CD4-positive, alpha-beta T cell (primary cell): ENCODE results near the gene FAM81B. TPM values are rescaled to one million over a fixed set of nuclear protein-coding genes. Genes with fewer than 3 reads are reported as not detected.
"Not testable (repeated sequence)": the region's sequence is repeated elsewhere in the genome, so short reads cannot be mapped to it uniquely, and the experiment has no call there.

Experiments used
- ATAC-seq: fragments of 200-7000 bp; cut with Tn5 transposase; one replicate; pipeline ENCODE4 v1.10.0; 2022; ENCODE audit warnings: mild to moderate bottlenecking; ENCODE audit not compliant: poor library complexity
- CTCF ChIA-PET: fragments of 350-600 bp; sonication (Branson Sonifier 250); formaldehyde crosslinking; loops from one replicate; lab custom pipeline; 2021; ENCODE audit warnings: antibody characterized with exemption, inconsistent platforms; lab: Charles Lee
- POLR2A ChIA-PET: fragments of 350-600 bp; sonication (Branson Sonifier 250); formaldehyde crosslinking; loops from one replicate; lab custom pipeline; 2021; ENCODE audit warnings: antibody characterized with exemption, inconsistent platforms; lab: Charles Lee
- DNase-seq, 14 experiments: peaks; one replicate each; pipeline ENCODE4 v3.0.0-alpha.2; 2013 to 2020; ENCODE audit warnings: mixed read lengths in 2 of 14
- H3K27ac ChIP-seq, 2 donors: one replicate each; pipeline versions ENCODE4 v1.5.1 to v1.7.0; 2013; ENCODE audit warnings: low read length in 2 of 2, low read depth in 1 of 2, mild to moderate bottlenecking in 1 of 2
- H3K27me3 ChIP-seq, 2 experiments: 1 replicate in 1 of 2; 2 replicates in 1 of 2; pipeline versions ENCODE4 v1.6.1 to v1.7.0; 2013; ENCODE audit warnings: low read length in 2 of 2, control low read depth in 1 of 2, mild to moderate bottlenecking in 1 of 2, moderate library complexity in 1 of 2; ENCODE audit not compliant: insufficient read depth in 2 of 2, control insufficient read depth in 1 of 2
- H3K36me3 ChIP-seq: one replicate; pipeline ENCODE4 v1.6.1; 2013; ENCODE audit warnings: low read length, control low read depth; ENCODE audit not compliant: insufficient read depth
- H3K4me1 ChIP-seq: one replicate; pipeline ENCODE4 v1.6.1; 2013; ENCODE audit warnings: low read length, control low read depth; ENCODE audit not compliant: insufficient read depth
- H3K4me3 ChIP-seq: one replicate; pipeline ENCODE4 v1.5.1; 2013; ENCODE audit warnings: mild to moderate bottlenecking, low read length, moderate library complexity
- H3K9me3 ChIP-seq, 2 experiments: 1 replicate in 1 of 2; 2 replicates in 1 of 2; pipeline versions ENCODE4 v1.6.1 to v1.7.0; 2013; ENCODE audit warnings: low read length in 2 of 2, mild to moderate bottlenecking in 2 of 2, control low read depth in 1 of 2, moderate library complexity in 1 of 2; ENCODE audit not compliant: control insufficient read depth in 1 of 2, insufficient read depth in 1 of 2
- H3K27ac Mint-ChIP-seq: one replicate; pipeline ENCODE4 v1.8.0; 2020; ENCODE audit warnings: mixed read lengths
- H3K27me3 Mint-ChIP-seq: one replicate; pipeline ENCODE4 v1.8.0; 2021; ENCODE audit warnings: mixed read lengths
- H3K36me3 Mint-ChIP-seq: one replicate; pipeline ENCODE4 v1.8.0; 2021; ENCODE audit warnings: low read depth, mixed read lengths
- H3K4me1 Mint-ChIP-seq: one replicate; pipeline ENCODE4 v1.8.0; 2021; ENCODE audit warnings: low read depth, mixed read lengths
- H3K4me3 Mint-ChIP-seq: one replicate; pipeline ENCODE4 v1.8.0; 2020; ENCODE audit warnings: mild to moderate bottlenecking, mixed read lengths
- H3K9me3 Mint-ChIP-seq: one replicate; pipeline ENCODE4 v1.8.0; 2020; ENCODE audit warnings: mixed read lengths
- CTCF ChIP-seq: fragments of 200-600 bp; IDR thresholded peaks from one replicate; pipeline ENCODE4 v1.8.0; 2022; ENCODE audit warnings: antibody characterized with exemption, mild to moderate bottlenecking
- intact Hi-C, 2 experiments: fragments of 100-400 bp; cut with DNase I in 1 of 2; cut with micrococcal nuclease in 1 of 2; formaldehyde crosslinking; loops; one replicate each; pipeline versions ENCODE4 v1.15.1 to v1.9.0; 2023 to 2025; cut with DNase I, micrococcal nuclease
- polyA plus RNA-seq, 2 donors: library from polyadenylated mRNA; unstranded; fragments of 120-200 nt; gene quantifications; one replicate each; pipeline ENCODE4 v1.2.1, GENCODE V29; 2013
- total RNA-seq, 174 experiments: library from RNA in 2 of 174; stranded (reverse) in 2 of 174; gene quantifications; one replicate each; pipeline ENCODE4 v1.2.3 and lab custom pipeline; 2021 to 2026

The FAM81B gene
- total RNA-seq (not detected), total RNA-seq (lab: John Stamatoyannopoulos, UW) (0 to 0.32 (median 0) reads per million in 172 experiments)
- polyA plus RNA-seq (2013, experiment 1 of 2), result not detected
- polyA plus RNA-seq (2013, experiment 2 of 2), result 0.20 TPM

- ChIA-PET POLR2A (no interaction called here), CTCF (interaction anchor here (1.2 kb wide), 1 partner anchor 16 kb away, joined by 4 read pairs; no protein-coding TSS in a partner anchor)
- H3K4me1 Mint-ChIP-seq, result no peaks in the 10 kb centered on the region
- no peak within 1 kb of the TSS for H3K4me3 Mint-ChIP-seq
- H3K9me3 ChIP-seq, result no peaks in the 10 kb centered on the region
- peaks cover 15% of the 10 kb centered on the region for H3K27me3 Mint-ChIP-seq
- ATAC-seq (no peak), DNase-seq (no peak)
- no peaks in the 10 kb centered on the region for H3K36me3 ChIP-seq
- TF ChIP-seq CTCF, result no peak
- no peaks in the 10 kb centered on the region for H3K4me1 ChIP-seq
- intact Hi-C loops, result no loop called here
- H3K9me3 Mint-ChIP-seq, result no peaks in the 10 kb centered on the region
- no peak within 1 kb of the TSS for H3K27ac ChIP-seq
- H3K36me3 Mint-ChIP-seq, result no peaks in the 10 kb centered on the region
- H3K4me3 ChIP-seq, result no peak within 1 kb of the TSS
- H3K27ac Mint-ChIP-seq, result no peak within 1 kb of the TSS
- no peaks in the 10 kb centered on the region for H3K27me3 ChIP-seq
These were observed at the start of gene FAM81B for GRCh38 chr5:95390812-95391492. FAM81B (plus strand) TSS chr5:95391366; CDS start chr5:95391390, 24 bp downstream.

GRCh38 chr5:95341444-95341843 lies 49.7 kb upstream of the FAM81B start:
- H3K36me3 Mint-ChIP-seq, H3K9me3 Mint-ChIP-seq, POLR2A ChIA-PET, H3K9me3 ChIP-seq, H3K27ac ChIP-seq, ATAC-seq, H3K4me1 ChIP-seq, H3K36me3 ChIP-seq, CTCF ChIA-PET, H3K27me3 ChIP-seq, intact Hi-C loops, H3K4me1 Mint-ChIP-seq, H3K4me3 ChIP-seq, DNase-seq, H3K4me3 Mint-ChIP-seq, H3K27ac Mint-ChIP-seq, H3K27me3 Mint-ChIP-seq: not testable (repeated sequence)

GRCh38 chr5:95347506-95348120 lies 43.6 kb upstream of the FAM81B start:
- Histone ChIP-seq H3K9me3 (peaks cover 0 to 4% of the 10 kb centered on the region in 2 experiments), H3K27me3 (no peaks in the 10 kb centered on the region), H3K27ac (no peak overlapping the region), H3K36me3 (no peaks in the 10 kb centered on the region), H3K4me3 (no peak overlapping the region), H3K4me1 (no peaks in the 10 kb centered on the region)
- Mint-ChIP-seq H3K9me3 (no peaks in the 10 kb centered on the region), H3K4me1 (no peaks in the 10 kb centered on the region), H3K36me3 (no peaks in the 10 kb centered on the region), H3K4me3 (no peak overlapping the region), H3K27ac (no peak overlapping the region), H3K27me3 (no peaks in the 10 kb centered on the region)
- CTCF ChIA-PET, result no interaction called here
- TF ChIP-seq CTCF, result no peak
- intact Hi-C loops, result no loop called here
- ATAC-seq (no peak), DNase-seq (no peak)
- POLR2A ChIA-PET, result no interaction called here
